ENCODE data around the gene DNAJC17.

DNAJC17 gene

GRCh38 chr15:40739854-40740253 lies 67.4 kb downstream of the DNAJC17 start:
- Histone ChIP-seq H3K4me3 (ENCODE audit: low read depth, low read length, poor library complexity, severe bottlenecking) (no peak overlapping the region), H3K79me2 (ENCODE audit: insufficient read depth, low read length) (no peaks in the 10 kb centered on the region), H3K9me2 (ENCODE audit: low read depth, low read length) (no peaks in the 10 kb centered on the region), H3K9me3 (ENCODE audit: low read length) (no peaks in the 10 kb centered on the region), H3K4me1 (ENCODE audit: insufficient read depth, low read length, severe bottlenecking) (no peaks in the 10 kb centered on the region), H3K9ac (ENCODE audit: low read length) (no peak overlapping the region), H3K36me3 (ENCODE audit: insufficient read depth, low read length) (peaks cover 95% of the 10 kb centered on the region), H4K20me1 (ENCODE audit: insufficient read depth, low read length) (no peaks in the 10 kb centered on the region), H3K27ac (ENCODE audit: low read depth, low read length, poor library complexity, severe bottlenecking) (no peak overlapping the region), H2AFZ (ENCODE audit: low read length) (no peak overlapping the region), H3K27me3 (ENCODE audit: insufficient read depth, low read length) (no peaks in the 10 kb centered on the region), H3K4me2 (ENCODE audit: low read length) (no peak overlapping the region), H3F3A (ENCODE audit: insufficient read depth, low read length) (no peaks in the 10 kb centered on the region)
- TF ChIP-seq EZH2 (IDR thresholded peaks at IDR 0.05; ENCODE audit: borderline replicate concordance, low read length) (no peak), CTCF (IDR thresholded peaks at IDR 0.05; ENCODE audit: low read length) (no peak)

GRCh38 chr15:40739047-40739446 lies 68.2 kb downstream of the DNAJC17 start:
- Histone ChIP-seq H3K4me3 (ENCODE audit: low read depth, low read length, poor library complexity, severe bottlenecking) (no peak overlapping the region), H4K20me1 (ENCODE audit: insufficient read depth, low read length) (no peaks in the 10 kb centered on the region), H3K9ac (ENCODE audit: low read length) (no peak overlapping the region), H3F3A (ENCODE audit: insufficient read depth, low read length) (no peaks in the 10 kb centered on the region), H3K27ac (ENCODE audit: low read depth, low read length, poor library complexity, severe bottlenecking) (no peak overlapping the region), H3K9me2 (ENCODE audit: low read depth, low read length) (no peaks in the 10 kb centered on the region), H3K36me3 (ENCODE audit: insufficient read depth, low read length) (peaks cover 95% of the 10 kb centered on the region), H3K4me1 (ENCODE audit: insufficient read depth, low read length, severe bottlenecking) (no peaks in the 10 kb centered on the region), H3K9me3 (ENCODE audit: low read length) (no peaks in the 10 kb centered on the region), H2AFZ (ENCODE audit: low read length) (no peak overlapping the region), H3K4me2 (ENCODE audit: low read length) (no peak overlapping the region), H3K79me2 (ENCODE audit: insufficient read depth, low read length) (no peaks in the 10 kb centered on the region), H3K27me3 (ENCODE audit: insufficient read depth, low read length) (no peaks in the 10 kb centered on the region)
- no peak for TF ChIP-seq EZH2 (IDR thresholded peaks at IDR 0.05; ENCODE audit: borderline replicate concordance, low read length)
- no peak for TF ChIP-seq CTCF (IDR thresholded peaks at IDR 0.05; ENCODE audit: low read length)

GRCh38 chr15:40737048-40737447 lies 70.2 kb downstream of the DNAJC17 start:
- H4K20me1 ChIP-seq (ENCODE audit: insufficient read depth, low read length) = no peaks in the 10 kb centered on the region
- no peaks in the 10 kb centered on the region for H3K27me3 ChIP-seq (ENCODE audit: insufficient read depth, low read length)
- no peaks in the 10 kb centered on the region for H3F3A ChIP-seq (ENCODE audit: insufficient read depth, low read length)
- H3K9me3 ChIP-seq (ENCODE audit: low read length) = no peaks in the 10 kb centered on the region
- H3K79me2 ChIP-seq (ENCODE audit: insufficient read depth, low read length) = no peaks in the 10 kb centered on the region
- no peak overlapping the region for H3K9ac ChIP-seq (ENCODE audit: low read length)
- H2AFZ ChIP-seq (ENCODE audit: low read length) = no peak overlapping the region
- no peak overlapping the region for H3K4me2 ChIP-seq (ENCODE audit: low read length)
- H3K4me3 ChIP-seq (ENCODE audit: low read depth, low read length, poor library complexity, severe bottlenecking) = no peak overlapping the region
- H3K27ac ChIP-seq (ENCODE audit: low read depth, low read length, poor library complexity, severe bottlenecking) = no peak overlapping the region
- no peak for TF ChIP-seq CTCF (IDR thresholded peaks at IDR 0.05; ENCODE audit: low read length)
- TF ChIP-seq EZH2 (IDR thresholded peaks at IDR 0.05; ENCODE audit: borderline replicate concordance, low read length) = no peak
- H3K9me2 ChIP-seq (ENCODE audit: low read depth, low read length) = no peaks in the 10 kb centered on the region
- H3K4me1 ChIP-seq (ENCODE audit: insufficient read depth, low read length, severe bottlenecking) = no peaks in the 10 kb centered on the region
- H3K36me3 ChIP-seq (ENCODE audit: insufficient read depth, low read length) = peaks cover 93% of the 10 kb centered on the region

Measured in OCI-LY1 (cell line).